Dermis microvascular lymphatic vessel endothelial cell (primary cell): ENCODE results near the gene SCYGR1. TPM values are rescaled to one million over a fixed set of nuclear protein-coding genes. Genes with fewer than 3 reads are reported as not detected.
"Not testable (repeated sequence)": the region's sequence is repeated elsewhere in the genome, so short reads cannot be mapped to it uniquely, and the experiment has no call there.

ENCODE experiments used
- DNase-seq, 2 donors: peaks; one replicate each; pipeline versions ENCODE4 v3.0.0 to v3.0.0-alpha.2; 2010; ENCODE audit warnings: low read depth in 2 of 2
- total RNA-seq: library from RNA; depleted of rRNA; stranded (reverse); fragments of >200 nt; gene quantifications from 2 replicates; pipeline ENCODE4 v1.2.1, GENCODE V29; 2014

SCYGR1 gene, protein sequence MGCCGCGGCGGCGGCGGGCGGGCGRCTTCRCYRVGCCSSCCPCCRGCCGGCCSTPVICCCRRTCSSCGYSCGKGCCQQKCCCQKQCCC
- total RNA-seq, result not detected in 2 replicates

DNA sequence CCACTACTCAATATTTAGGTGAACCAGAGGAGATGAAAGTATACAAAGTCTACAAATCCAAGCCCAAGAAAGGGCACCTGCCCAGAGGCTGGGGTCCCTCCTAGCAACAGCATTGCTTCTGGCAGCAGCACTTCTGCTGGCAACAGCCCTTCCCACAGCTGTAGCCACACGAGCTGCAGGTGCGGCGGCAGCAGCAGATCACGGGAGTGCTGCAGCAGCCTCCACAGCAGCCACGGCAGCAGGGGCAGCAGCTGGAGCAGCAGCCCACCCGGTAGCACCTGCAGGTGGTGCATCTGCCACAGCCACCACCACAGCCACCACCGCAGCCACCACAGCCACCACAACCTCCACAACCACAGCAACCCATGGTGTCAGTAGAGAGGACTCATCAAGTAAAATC is at the start of gene SCYGR1:
Gene SCYGR1 (minus strand): TSS at position 367 of the 400 bp plus-strand sequence. CDS start 0 bp downstream, at position 367.
- DNase-seq, result not testable (repeated sequence)

DNA sequence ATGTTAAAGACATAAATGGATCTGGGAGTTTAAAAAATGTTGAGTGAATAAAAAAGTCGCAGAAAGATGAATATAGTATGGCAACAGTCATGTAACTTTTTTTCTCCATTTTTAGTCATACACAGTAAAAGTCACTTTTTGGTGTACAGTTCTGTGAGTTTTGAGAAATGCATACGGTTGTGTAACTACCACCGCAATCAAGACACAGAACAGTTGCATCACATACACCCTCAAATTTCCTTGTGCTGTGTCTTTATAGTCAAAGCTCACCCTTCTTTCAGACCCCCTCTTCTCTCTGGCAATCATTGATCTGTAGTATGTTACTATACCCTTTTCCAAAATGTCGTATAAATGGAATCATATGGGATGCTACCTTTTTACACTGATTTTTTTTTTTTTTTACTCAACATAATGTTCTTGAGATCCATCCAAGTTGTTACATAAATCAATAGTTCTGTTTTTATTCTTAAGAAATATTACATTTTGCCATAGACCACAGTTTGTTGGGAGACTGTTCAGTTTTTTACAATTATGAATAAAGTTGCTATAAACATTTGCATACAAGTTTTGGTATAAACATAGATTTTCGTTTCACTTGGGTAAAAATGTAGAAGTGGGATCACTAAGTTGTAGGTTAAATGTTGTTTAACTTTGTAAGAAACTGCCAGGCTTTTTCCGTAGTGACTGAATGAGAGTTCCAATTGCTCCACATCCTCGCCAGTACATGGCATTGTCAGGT is 48.9 kb upstream of the SCYGR1 start:
- DNase-seq, result no peak

DNA sequence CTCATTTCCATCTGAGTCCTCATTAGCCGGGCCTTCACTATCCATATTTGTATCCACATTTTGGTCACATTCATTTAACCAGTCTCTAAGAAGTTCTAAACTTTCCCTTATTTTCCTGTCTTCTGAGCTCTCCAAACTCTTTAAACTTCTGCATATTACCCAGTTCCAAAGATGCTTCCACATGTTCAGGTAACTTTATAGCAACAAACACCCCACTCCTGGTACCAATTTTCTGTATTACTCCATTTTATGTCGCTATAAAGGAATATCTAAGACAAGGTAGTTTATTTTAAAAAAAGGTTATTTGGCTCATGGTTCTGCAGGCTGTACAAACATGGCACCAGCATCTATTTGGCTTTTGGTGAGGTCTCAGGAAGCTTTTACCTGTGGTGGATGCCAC is 45.4 kb upstream of the SCYGR1 start:
- no peak for DNase-seq

- DNase-seq, result no peak
Measured at GRCh38 chr2:227430639-227431038, 42.9 kb upstream of the SCYGR1 start.

GRCh38 chr2:227428731-227429285 is 41.1 kb upstream of the SCYGR1 start:
- DNase-seq, result no peak

DNA sequence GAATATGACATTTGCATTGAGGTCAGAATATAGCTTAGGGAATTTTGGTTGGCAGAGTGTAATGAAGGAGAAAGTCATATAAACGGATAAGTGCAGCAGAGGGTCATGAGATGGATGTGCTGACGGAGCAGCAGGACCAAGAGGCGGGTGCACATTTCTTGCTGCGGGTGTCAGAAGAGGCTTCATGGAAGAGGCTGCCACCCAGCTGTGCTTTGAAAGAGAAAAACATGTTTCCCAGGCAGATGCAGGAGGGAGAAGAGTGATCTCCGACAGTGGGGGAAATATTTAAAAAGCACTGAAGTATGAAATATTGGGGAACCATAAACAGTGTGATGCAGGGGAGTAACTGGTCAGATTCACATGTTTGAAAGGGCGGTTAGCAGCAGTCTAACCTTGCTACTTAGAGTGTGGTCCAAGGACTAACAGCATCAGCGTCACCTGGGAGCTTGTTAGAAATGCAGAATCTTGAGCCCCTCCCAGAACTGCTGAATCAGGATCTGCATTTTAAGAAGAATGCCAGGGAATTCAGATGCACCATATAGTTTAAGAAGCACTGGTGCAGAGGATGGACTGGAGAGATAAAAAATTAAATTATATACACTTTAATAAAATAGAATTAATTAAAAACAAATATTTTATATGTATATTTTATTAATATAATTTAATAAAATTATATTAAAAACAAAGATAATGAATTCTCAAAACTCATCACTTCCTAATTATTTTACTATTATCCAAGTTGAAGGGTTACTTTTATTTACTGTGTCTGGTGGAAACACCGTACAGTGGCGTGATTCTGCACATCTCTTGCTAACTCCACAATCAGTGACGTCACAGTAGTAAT is 36.1 kb upstream of the SCYGR1 start:
- DNase-seq, result no peak

- DNase-seq, result no peak
Measured at GRCh38 chr2:227420087-227421052, 32.6 kb upstream of the SCYGR1 start.

DNA sequence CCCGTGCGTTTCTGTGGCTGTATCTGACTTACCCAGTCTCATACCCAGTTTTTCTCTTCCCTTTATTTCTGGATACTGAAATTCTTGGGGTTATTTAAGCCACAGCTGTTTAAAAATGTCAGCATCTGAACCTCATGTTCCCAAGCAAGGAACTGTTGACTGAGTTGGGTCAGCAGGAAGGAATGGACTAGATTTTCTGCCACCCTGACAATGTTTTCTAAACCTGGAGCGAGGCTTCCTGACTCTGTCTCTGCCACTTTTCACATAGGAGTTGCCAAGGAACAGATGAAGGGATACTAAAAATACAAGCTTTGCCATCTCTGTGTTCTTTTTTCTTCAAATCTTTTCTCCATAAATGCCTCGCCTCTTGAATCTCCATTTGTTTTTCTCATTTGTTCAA is 29.0 kb upstream of the SCYGR1 start:
- DNase-seq, result no peak

DNA sequence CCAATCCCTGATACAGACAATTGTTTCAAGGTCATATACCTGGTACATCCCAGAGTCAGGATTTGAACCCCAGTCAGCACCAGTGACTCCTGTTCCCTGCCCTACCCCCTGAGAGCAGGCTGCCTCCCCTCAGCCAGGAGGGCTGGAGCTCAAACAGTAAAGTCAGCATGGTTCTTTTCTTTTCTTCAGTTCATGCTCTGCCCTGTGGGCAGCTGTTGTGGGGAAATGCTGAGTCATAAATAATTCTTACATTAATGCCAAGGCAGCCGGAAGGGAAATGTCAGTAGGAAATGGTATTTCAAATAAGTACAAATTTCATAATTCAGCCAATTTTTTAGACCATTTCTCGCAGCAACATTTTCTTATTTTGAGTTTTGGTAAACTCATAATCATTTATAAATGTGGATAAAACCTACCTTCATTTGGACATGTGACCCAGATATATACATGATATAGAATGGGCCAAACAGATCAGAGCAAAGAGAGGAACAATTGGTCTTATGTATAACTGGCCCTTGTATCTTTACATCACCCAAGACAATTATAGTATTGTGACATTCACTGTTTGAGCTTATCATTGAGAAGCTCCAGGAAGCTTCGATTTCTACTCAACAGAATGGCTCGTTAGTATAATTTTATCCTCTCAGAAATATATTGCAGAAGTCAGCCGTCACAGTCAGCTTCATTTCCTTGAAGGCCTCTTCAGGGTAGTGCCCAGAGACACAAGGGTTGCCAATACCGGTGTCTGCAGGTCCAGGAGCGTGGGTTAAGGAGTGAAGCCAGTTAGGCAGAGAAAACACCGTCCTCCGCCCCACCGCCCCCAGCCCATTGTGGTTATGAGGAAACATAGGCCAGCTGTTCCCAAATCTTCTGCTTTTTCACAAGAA is 28.0 kb upstream of the SCYGR1 start:
- peak; percentile 48 to 77 for DNase-seq

- DNase-seq, result no peak
Measured at GRCh38 chr2:227414846-227415245, 27.1 kb upstream of the SCYGR1 start.

GRCh38 chr2:227413371-227413770 is 25.6 kb upstream of the SCYGR1 start:
- DNase-seq, result no peak

- DNase-seq, result no peak
Measured at GRCh38 chr2:227412877-227413276, 25.1 kb upstream of the SCYGR1 start.

DNA sequence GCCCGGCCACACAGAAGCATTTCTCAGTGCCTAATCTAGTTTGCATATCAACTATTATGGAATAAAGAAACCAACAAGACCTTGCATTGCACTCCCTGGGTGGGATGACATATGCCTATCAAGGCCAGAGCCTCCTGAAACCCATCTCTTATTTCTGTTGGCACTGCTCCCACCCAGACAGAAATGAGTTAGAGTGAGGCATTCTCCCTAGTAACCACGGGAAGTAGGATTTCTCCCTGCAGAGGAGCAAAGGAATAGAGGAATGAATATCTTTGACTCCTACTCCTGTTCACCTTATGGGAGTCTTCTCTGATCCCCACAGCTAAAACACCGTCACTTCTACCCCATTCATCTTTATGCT is 24.2 kb upstream of the SCYGR1 start:
- no peak for DNase-seq

DNA sequence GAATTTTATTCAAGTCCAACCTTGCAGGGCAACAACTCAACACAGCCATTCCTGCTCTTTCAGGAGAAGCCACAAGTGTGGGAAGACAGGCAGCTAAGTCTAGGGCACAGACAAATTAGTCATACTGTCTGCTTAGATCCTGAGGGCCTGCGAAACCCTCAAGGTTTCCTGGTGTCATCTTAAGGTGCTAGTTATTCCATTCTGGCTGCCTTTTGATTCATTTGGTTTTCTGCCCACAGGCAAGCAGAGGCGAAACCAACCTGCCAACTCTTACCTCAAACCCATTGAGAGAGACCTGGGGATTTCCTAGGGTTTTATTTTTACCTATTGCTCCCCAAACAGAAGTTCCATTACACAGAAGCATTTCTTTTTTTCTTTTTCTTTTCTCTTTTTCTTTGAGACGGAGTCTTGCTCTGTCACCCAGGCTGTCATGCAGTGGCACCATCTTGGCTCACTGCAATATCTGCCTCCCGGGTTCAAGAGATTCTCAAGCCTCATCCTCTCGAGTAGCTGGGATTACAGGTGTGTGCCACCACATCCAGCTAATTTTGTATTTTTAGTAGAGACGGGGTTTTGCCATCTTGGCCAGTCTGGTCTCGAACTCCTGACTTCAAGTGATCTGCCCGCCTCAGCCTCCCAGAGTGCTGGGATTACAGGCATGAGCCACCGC is 23.7 kb upstream of the SCYGR1 start:
- no peak for DNase-seq

DNA sequence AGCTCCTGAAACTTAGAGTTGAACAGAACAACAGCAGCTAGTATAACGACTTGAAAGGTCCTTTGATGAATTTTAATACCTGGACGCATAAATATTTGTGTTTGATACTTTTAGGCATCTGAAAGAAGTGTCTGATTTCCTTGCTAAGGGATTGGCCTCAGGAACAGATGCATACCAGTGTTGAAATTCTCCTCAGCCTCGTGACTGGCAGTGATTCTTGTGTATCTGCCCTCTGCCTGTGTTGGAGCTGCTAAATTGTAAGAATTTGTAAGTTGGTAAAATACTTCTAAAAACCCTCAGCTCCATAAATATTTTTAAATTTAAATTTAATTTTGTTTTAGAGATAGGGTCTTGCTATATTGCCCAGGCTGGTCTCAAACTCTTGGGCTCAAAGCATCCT is 22.4 kb upstream of the SCYGR1 start:
- no peak for DNase-seq

DNA sequence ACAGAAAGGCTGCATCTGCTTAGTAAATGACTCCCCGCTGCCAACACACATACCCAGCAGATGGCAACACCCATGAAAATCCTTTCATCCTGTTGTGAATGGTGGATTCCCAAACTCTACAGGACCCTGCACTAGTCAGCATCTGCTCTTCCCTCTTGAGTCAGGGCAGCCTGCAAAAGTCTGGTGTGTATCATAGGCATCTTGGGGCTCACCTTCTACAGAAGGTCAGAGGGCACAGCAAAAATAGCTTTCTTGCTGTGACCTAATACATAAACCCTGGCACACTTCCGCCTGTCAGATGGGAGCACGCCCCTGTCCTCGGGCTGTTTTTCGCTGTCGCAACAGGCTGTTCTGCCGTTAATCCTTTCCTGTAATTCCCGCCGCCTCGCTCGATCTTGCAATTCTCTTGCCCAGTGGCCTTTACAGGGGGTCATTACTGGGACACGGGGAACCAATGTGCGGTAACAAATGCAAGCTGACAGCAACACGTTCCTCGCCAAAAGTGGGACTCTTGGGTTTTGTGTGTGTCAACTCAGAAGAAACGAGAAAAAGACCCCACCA is 19.9 kb upstream of the SCYGR1 start:
- DNase-seq, result peak in 1 of 2 donors; percentile 8

- peak; percentile 87 to 93 for DNase-seq
Measured at GRCh38 chr2:227406177-227407031, 18.7 kb upstream of the SCYGR1 start.

DNA sequence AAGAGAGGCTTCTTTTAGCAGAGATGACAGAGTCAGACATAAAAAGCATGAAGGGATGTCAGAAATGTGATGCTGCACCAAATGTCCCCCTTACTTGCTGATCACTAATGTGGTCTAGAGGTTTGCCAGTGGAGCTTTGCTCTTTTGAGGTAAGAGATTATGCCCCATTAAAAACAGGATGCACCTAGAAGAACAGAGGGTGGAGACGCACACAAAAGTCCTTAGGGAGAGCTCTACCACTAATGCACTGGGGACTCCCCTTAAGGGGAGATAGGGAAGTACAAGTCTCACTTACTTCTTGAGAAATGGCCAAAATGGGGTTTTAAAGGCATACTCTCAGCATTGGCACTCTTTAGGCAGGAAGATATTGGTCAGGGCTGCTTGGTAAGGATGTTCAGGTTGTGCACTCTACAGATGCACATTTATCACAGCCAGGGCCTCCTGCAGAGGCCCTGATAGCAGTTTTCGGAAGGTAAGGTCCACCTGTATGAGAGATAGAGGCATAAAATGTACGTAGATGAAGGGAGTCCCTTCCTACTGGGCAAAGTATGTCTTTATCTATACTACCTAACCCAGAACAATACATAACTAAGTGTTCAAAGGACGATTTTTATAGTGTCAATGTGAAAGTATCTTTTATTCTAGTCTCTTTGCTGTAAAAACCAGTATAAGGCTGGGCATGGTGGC is 17.0 kb upstream of the SCYGR1 start:
- DNase-seq, result no peak
